Measurements from ENCODE around the gene PFDN6. TPM values are rescaled to one million over a fixed set of nuclear protein-coding genes. Genes with fewer than 3 reads are reported as not detected.
"Not testable (repeated sequence)": the region's sequence is repeated elsewhere in the genome, so short reads cannot be mapped to it uniquely, and the experiment has no call there.

PFDN6 gene
- total RNA-seq, 2 donors from 2014 or later = 36.5 to 77.0 TPM

- no peak for TF ChIP-seq CTCF (IDR thresholded peaks at IDR 0.05)
- H3K9ac ChIP-seq (ENCODE audit: low read depth in 2 of 2, low read length in 2 of 2) = peak overlapping the region; percentile 76 to 97
- no peaks in the 10 kb centered on the region for H3K9me3 ChIP-seq
- intact Hi-C loops (cut with DNase I) = no loop called here
- H3K27me3 ChIP-seq = no peaks in the 10 kb centered on the region
- peaks cover 4% of the 10 kb centered on the region for H3K36me3 ChIP-seq
- H3K4me1 ChIP-seq = peaks cover 43% of the 10 kb centered on the region
- DNase-seq = no peak
- peak overlapping the region; percentile 84 for H3K27ac ChIP-seq
- peak overlapping the region; percentile 90 for H3K4me3 ChIP-seq
These were observed 16.9 kb upstream of the PFDN6 start for GRCh38 chr6:33272275-33273128.

- Histone ChIP-seq H3K4me1 (peaks cover 43% of the 10 kb centered on the region), H3K27ac (peak overlapping the region; percentile 84), H3K9me3 (no peaks in the 10 kb centered on the region), H3K9ac (ENCODE audit: low read depth in 2 of 2, low read length in 2 of 2) (peak overlapping the region; percentile 76 to 97), H3K4me3 (peak overlapping the region; percentile 90), H3K27me3 (no peaks in the 10 kb centered on the region), H3K36me3 (peaks cover 4% of the 10 kb centered on the region)
- no peak for TF ChIP-seq CTCF (IDR thresholded peaks at IDR 0.05)
- no peak for DNase-seq
- intact Hi-C loops (cut with DNase I) = no loop called here
These were observed 16.1 kb upstream of the PFDN6 start for GRCh38 chr6:33273129-33273923.

- peak overlapping the region; percentile 34 for H3K27ac ChIP-seq
- peaks cover 4% of the 10 kb centered on the region for H3K36me3 ChIP-seq
- H3K9ac ChIP-seq (ENCODE audit: low read depth in 2 of 2, low read length in 2 of 2) = peak overlapping the region; percentile 13 to 97
- peaks cover 43% of the 10 kb centered on the region for H3K4me1 ChIP-seq
- H3K4me3 ChIP-seq = peak overlapping the region; percentile 90
- DNase-seq = no peak
- intact Hi-C loops (cut with DNase I) = no loop called here
- no peaks in the 10 kb centered on the region for H3K27me3 ChIP-seq
- H3K9me3 ChIP-seq = no peaks in the 10 kb centered on the region
- TF ChIP-seq CTCF (IDR thresholded peaks at IDR 0.05) = no peak
These were observed 15.2 kb upstream of the PFDN6 start for GRCh38 chr6:33273924-33274902.

GRCh38 chr6:33275795-33276580, 13.4 kb upstream of the PFDN6 start:
- peak overlapping the region in 1 of 2 donors; percentile 85 for H3K9ac ChIP-seq (ENCODE audit: low read depth in 2 of 2, low read length in 2 of 2)
- not testable (repeated sequence) for DNase-seq, H3K27me3 ChIP-seq, H3K9me3 ChIP-seq, H3K36me3 ChIP-seq
- peaks cover 38% of the 10 kb centered on the region for H3K4me1 ChIP-seq
- intact Hi-C loops (cut with DNase I) = loop anchor here (2.0 kb wide), 1 partner anchor 41 kb away; the partner anchor contains the start of gene ZBTB22
- H3K27ac ChIP-seq = peak overlapping the region; percentile 94
- H3K4me3 ChIP-seq = peak overlapping the region; percentile 64

- Histone ChIP-seq H3K9me3 (no peaks in the 10 kb centered on the region), H3K27me3 (no peaks in the 10 kb centered on the region), H3K36me3 (peaks cover 4% of the 10 kb centered on the region), H3K4me1 (peaks cover 36% of the 10 kb centered on the region), H3K27ac (peak overlapping the region; percentile 94), H3K4me3 (peak overlapping the region; percentile 64), H3K9ac (ENCODE audit: low read depth in 2 of 2, low read length in 2 of 2) (peak overlapping the region; percentile 85 to 91)
- TF ChIP-seq CTCF (IDR thresholded peaks at IDR 0.05) = no peak
- intact Hi-C loops (cut with DNase I) = loop anchor here (2.0 kb wide), 1 partner anchor 40 kb away; the partner anchor contains the start of gene ZBTB22
- no peak for DNase-seq
These were observed 12.9 kb upstream of the PFDN6 start for GRCh38 chr6:33276581-33276863.

Measured in colonic mucosa (tissue), 4 donors.